ENCODE data around the gene CEP44. TPM values are rescaled to one million over a fixed set of nuclear protein-coding genes. Genes with fewer than 3 reads are reported as not detected.
A peak's percentile ranks its signal among the peaks of the same experiment; 100 is the strongest.
"Not testable (repeated sequence)": the region's sequence is repeated elsewhere in the genome, so short reads cannot be mapped to it uniquely, and the experiment has no call there.

Gene CEP44
- total RNA-seq, 1 donor from 2014 or later = 5.2 TPM

- DNase-seq (ENCODE audit: low spot score) (no peak), ATAC-seq (no peak)
Measured at GRCh38 chr4:174278467-174278866, 5.2 kb upstream of the CEP44 start.

DNA sequence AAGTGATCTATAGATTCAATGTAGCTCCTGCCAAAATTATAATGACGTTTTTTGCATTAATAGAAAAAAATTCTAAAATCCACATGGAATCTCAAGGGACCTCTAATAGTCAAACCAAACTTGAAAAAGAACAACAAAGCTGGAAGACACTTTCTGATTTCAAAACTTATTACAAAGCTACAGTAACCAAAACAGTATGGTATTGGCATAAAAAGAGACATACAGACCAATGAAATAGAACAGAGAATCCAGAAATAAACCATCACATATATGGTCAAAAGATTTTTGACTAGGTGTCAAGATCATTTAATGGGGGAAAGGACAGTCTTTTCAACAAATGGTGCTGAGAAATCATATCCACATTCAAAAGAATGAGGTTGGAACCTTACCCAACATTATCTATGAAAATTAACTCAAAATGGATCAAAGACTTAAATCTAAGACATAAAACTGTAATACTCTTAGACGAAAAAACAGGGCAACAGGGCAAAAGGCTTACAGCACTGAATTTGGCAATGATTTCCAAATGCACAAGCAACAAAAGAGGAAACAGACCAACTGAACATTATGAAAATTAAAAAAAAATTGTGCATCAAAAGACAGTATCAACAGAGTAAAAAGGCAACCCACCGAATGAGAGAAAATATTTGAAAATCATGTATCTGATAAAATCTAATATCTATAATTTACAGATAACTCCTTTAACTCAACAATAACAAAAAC lies 4.1 kb upstream of the CEP44 start:
- ATAC-seq (no peak), DNase-seq (ENCODE audit: low spot score) (no peak)

DNA sequence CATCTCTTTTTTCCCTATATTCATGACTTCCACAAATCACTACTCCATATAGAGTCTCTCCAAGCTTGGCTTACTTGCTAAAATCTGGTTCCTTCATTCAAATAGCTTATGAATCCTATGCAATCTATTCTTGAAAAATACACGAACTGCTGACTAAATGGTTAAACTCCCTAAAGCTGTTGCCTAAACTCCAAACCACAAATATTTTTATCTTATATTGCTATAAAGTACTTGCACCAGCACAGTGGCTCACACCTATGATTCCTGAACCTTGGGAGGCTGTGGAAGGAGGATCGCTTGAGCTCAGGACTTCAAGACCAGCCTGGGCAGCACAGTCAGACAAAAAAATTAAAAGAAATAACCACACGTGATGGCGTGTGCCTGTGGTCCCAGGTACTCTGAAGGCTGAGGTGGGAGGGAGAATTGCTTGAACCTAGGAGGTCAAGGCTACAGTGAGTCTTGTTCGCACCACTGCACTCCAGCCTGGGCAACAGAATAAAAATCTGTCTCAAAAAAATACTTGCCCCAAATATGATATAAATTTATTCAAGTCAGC lies 2.5 kb upstream of the CEP44 start:
- no peak for DNase-seq (ENCODE audit: low spot score)

GRCh38 chr4:174281901-174282300 lies 1.8 kb upstream of the CEP44 start:
- ATAC-seq (no peak), DNase-seq (ENCODE audit: low spot score) (no peak)

More for the DNA sequence above, 2.5 kb upstream of the CEP44 start:
- ATAC-seq = no peak

- DNase-seq (ENCODE audit: low spot score) (peak; percentile 86), ATAC-seq (peak; percentile 97)
Measured at GRCh38 chr4:174282836-174283506, 740 bp upstream of the CEP44 start.

DNA sequence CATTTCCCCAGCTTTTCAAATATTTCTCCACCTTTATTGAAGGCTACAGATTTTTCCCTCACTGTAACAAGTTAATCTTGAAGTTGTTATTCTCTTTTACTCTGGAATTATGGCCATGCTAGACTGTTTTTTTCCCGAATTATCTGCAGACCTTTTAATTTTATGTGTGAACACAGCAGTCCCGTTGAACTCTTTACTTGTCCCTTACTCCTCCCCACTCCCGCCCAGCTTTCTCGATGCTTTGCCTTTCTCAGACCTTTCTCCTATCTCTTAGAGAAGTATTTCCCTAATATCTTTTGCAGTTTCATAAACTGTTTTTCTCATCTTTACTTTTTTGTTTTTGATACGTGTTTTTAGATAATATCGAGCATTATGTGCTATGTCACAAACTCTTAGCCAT lies 776 bp downstream of the CEP44 start:
- DNase-seq (ENCODE audit: low spot score) (no peak), ATAC-seq (no peak)

GRCh38 chr4:174286870-174287269 lies 3.2 kb downstream of the CEP44 start:
- no peak for DNase-seq (ENCODE audit: low spot score)
- no peak for ATAC-seq

DNA sequence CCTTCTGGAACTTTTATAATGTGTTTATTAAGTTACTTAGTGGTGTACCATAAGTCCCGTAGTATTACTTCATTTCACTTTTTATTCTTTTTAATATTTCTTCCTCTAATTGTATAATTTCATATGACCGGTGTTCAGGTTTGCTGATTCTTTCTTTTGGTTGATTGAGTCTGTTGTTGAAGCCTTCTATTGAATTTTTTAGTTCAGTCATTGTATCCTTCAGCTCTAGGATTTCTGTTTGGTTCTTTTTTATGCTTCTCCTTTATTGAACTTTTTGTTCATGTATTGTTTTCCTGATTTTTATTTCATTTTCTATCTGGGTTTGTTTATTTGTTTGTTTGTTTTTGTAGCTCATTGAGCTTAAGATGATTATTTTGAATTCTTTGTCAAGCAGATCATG lies 8.8 kb downstream of the CEP44 start:
- ATAC-seq = no peak

DNA sequence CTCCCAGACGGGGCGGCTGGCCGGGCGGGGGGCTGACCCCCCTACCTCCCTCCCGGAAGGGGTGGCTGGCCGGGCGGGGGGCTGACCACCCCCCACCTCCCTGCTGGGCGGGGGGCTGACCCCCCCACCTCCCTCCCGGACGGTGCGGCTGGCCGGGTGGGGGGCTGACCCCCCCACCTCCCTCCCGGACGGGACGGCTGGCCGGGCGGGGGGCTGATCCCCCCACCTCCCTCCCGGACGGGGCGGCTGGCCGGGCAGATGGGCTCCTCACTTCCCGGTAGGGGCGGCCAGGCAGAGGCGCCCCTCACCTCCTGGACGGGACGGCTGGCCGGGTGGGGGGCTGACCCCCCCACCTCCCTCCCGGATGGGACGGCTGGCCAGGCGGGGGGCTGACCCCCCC lies 10.9 kb downstream of the CEP44 start:
- not testable (repeated sequence) for DNase-seq (ENCODE audit: low spot score); ATAC-seq

More for the DNA sequence above, 8.8 kb downstream of the CEP44 start:
- DNase-seq (ENCODE audit: low spot score) = no peak

GRCh38 chr4:174295142-174295541 lies 11.4 kb downstream of the CEP44 start:
- not testable (repeated sequence) for ATAC-seq; DNase-seq (ENCODE audit: low spot score)

GRCh38 chr4:174303687-174304086 lies 20.0 kb downstream of the CEP44 start:
- DNase-seq (ENCODE audit: low spot score) = no peak

GRCh38 chr4:174304664-174305063 lies 21.0 kb downstream of the CEP44 start:
- ATAC-seq (no peak), DNase-seq (ENCODE audit: low spot score) (no peak)

More at GRCh38 chr4:174303687-174304086, 20.0 kb downstream of the CEP44 start:
- ATAC-seq = no peak

DNA sequence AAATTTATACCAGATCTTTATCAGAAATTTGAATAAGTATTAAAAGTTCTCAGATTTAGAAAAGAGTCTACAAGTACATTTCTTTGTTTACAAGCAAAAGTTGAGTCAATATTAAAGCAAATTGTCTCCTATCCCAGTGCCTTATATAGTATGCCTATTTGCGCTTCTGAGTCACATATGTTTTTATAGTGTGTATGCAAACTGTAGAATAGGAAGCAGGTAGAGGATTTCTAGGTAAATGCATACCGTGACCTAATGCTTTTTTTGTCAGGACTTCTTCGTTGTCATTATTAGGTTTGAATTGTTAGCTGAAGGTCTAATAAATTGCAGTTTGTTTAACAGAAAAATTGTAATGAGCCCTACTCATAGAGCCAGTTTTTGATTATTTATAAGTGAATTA lies 22.2 kb downstream of the CEP44 start:
- ATAC-seq = no peak
- DNase-seq (ENCODE audit: low spot score) = no peak

DNA sequence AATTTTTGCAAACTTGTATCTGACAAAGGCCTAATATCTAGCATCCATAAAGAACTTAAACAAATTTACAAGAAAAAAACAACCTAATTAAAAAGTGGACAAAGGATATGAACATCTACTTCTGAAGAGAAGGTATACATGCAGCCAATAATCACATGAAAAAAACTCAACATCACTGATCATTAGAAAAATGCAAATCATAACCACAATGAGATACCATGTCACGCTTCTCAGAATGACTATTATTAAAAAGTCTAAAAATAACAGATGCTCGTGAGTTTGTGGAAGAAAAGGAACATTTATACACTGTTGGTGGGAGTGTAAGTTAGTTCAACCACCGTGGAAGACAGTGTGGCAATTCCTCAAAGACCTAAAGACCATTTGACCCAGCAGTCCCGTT lies 24.0 kb downstream of the CEP44 start:
- ATAC-seq (no peak), DNase-seq (ENCODE audit: low spot score) (no peak)

- ATAC-seq (no peak), DNase-seq (ENCODE audit: low spot score) (no peak)
Measured at GRCh38 chr4:174312993-174313392, 29.3 kb downstream of the CEP44 start.

DNA sequence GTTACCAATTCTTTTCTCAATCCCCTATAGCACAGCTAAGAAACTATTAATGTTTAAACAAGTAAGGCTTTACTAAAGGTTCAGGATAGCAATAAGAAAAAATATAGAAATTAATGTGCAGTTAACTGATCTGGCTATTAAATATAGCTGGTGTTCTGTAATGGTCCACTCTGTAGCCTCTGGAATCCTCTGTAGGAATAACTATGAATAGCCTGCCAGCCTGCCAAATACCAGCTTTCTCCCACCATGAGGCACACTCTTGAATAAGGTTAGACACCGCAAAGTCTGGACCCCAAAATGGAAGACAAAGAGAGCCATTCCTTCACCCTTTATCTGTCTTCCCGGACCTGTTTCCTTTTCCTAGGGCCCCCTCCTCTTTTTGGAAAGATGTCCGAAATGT lies 30.6 kb downstream of the CEP44 start:
- ATAC-seq = no peak
- DNase-seq (ENCODE audit: low spot score) = no peak

- ATAC-seq (no peak), DNase-seq (ENCODE audit: low spot score) (no peak)
Measured at GRCh38 chr4:174314770-174315169, 31.1 kb downstream of the CEP44 start.

DNA sequence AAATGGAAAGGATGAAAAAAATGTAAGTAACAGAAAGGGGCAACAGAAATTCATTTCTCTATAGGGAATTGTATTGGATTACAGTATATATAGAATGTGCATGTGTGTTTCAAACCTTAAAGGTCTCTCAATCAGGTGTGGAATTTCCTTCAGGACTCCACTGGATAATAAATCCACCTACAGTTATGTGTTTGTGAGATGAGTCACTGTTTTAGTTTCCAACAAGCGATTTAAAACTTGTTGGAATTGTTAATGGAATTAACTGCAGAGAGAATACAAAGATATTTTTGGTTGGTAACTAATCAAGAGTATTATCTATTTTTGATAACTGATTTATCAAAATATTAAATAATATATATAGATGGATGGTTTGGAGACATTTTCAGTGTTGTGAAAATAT lies 32.8 kb downstream of the CEP44 start:
- ATAC-seq = no peak

DNA sequence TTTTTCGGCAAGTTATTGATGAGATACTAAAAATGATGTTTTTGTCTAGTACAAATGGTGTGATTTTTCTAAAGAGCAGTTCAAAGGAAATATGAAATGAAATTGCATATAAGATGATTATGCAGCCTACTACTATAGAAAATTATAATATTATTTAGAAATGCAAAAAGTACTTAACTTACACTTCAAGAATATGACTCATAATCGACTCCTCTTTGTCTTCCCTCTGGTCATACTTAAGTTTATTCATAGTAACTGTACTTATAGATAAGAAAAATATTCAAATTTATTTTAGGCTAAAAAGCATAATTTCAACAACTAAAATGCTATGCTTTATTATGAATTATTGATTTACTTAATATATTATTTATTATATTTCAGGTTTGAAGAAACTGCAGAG lies 33.2 kb downstream of the CEP44 start:
- no peak for ATAC-seq

More for the DNA sequence above, 32.8 kb downstream of the CEP44 start:
- DNase-seq (ENCODE audit: low spot score) = no peak

GRCh38 chr4:174317531-174317930 lies 33.8 kb downstream of the CEP44 start:
- no peak for ATAC-seq

More for the DNA sequence above, 33.2 kb downstream of the CEP44 start:
- DNase-seq (ENCODE audit: low spot score) = no peak

GRCh38 chr4:174318829-174319764 lies 35.4 kb downstream of the CEP44 start:
- ATAC-seq = peak; percentile 73
- no peak for DNase-seq (ENCODE audit: low spot score)

More at GRCh38 chr4:174317531-174317930, 33.8 kb downstream of the CEP44 start:
- no peak for DNase-seq (ENCODE audit: low spot score)

Data from left lobe of liver (tissue), 2 donors.